ENCODE data around the gene EPHA6. TPM values are rescaled to one million over a fixed set of nuclear protein-coding genes. Genes with fewer than 3 reads are reported as not detected.

Gene EPHA6
- total and polyA plus RNA-seq, 7 experiments from 2014 or later, result not detected

DNA sequence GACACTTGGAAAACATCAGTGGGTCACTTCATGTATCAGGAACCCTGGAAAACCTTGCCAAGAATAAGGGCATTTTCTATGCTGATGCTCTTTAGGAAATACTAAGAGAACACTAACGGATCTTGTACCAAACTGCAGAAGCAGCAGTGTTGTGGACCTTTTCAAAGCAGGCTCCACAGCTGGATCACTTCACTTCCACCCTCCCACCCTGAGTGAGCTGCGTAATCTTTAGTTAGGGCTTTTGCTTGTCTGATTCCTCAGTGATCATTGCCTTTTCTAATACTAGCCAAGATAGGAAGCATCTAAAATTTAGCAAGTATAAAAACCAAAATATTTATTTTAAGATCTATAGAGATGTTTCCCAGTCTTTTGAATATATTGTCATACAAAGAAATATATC, 229.0 kb downstream of the EPHA6 start:
- H3K4me1 ChIP-seq (ENCODE audit: control insufficient read depth in 2 of 2, insufficient read depth in 2 of 2, low read length in 2 of 2), result no peaks in the 10 kb centered on the region
- H3K36me3 ChIP-seq (ENCODE audit: control insufficient read depth in 2 of 3, insufficient read depth in 3 of 3, low read length in 3 of 3), result no peaks in the 10 kb centered on the region
- H3K27me3 ChIP-seq (ENCODE audit: control insufficient read depth in 2 of 2, insufficient read depth in 2 of 2, low read length in 2 of 2), result no peaks in the 10 kb centered on the region
- H3K36me3 Mint-ChIP-seq, result no peaks in the 10 kb centered on the region
- ATAC-seq (no peak), DNase-seq (no peak)
- no peak overlapping the region for H3K4me3 Mint-ChIP-seq
- POLR2A ChIA-PET, result no interaction called here
- CTCF ChIA-PET, result no interaction called here
- H3K4me3 ChIP-seq (ENCODE audit: low read length), result no peak overlapping the region
- H3K27me3 Mint-ChIP-seq, result no peaks in the 10 kb centered on the region
- no peak overlapping the region for H3K27ac Mint-ChIP-seq
- peaks cover 0 to 3% (median 0%) of the 10 kb centered on the region in 11 donors for H3K9me3 Mint-ChIP-seq
- no peaks in the 10 kb centered on the region for H3K9me3 ChIP-seq (ENCODE audit: control insufficient read depth in 2 of 3, low read length in 3 of 3)
- no peak overlapping the region for H3K27ac ChIP-seq (ENCODE audit: low read depth, low read length)
- no peaks in the 10 kb centered on the region for H3K4me1 Mint-ChIP-seq
- intact Hi-C loops (cut with micrococcal nuclease), result no loop called here

DNA sequence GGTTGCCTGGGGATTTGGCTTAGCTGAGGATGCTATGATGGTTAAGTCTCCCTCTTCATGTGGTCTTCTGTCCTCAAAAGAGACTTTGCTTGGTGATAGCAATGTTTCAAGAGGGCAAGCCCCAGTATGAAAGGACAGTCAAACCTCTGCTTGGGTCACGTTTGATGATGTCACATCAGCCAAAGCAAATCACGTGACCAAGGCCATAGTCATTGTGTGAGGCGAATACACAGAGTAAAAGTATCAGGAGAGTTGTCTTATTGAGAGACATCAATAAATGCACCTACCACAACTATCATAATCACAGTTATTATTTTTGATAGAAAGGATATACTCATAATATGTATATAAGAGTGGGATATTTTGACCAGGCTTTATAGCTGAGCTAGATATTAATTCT, 243.0 kb downstream of the EPHA6 start:
- POLR2A ChIA-PET, result no interaction called here
- Mint-ChIP-seq H3K9me3 (peaks cover 0 to 21% (median 13%) of the 10 kb centered on the region in 11 donors), H3K4me3 (no peak overlapping the region), H3K27ac (no peak overlapping the region), H3K4me1 (no peaks in the 10 kb centered on the region), H3K27me3 (no peaks in the 10 kb centered on the region), H3K36me3 (no peaks in the 10 kb centered on the region)
- Histone ChIP-seq H3K27ac (ENCODE audit: low read depth, low read length) (no peak overlapping the region), H3K4me3 (ENCODE audit: low read length) (no peak overlapping the region), H3K27me3 (ENCODE audit: control insufficient read depth in 2 of 2, insufficient read depth in 2 of 2, low read length in 2 of 2) (no peaks in the 10 kb centered on the region), H3K36me3 (ENCODE audit: control insufficient read depth in 2 of 3, insufficient read depth in 3 of 3, low read length in 3 of 3) (no peaks in the 10 kb centered on the region), H3K4me1 (ENCODE audit: control insufficient read depth in 2 of 2, insufficient read depth in 2 of 2, low read length in 2 of 2) (no peaks in the 10 kb centered on the region), H3K9me3 (ENCODE audit: control insufficient read depth in 2 of 3, low read length in 3 of 3) (peaks cover 0 to 6% (median 0%) of the 10 kb centered on the region in 3 experiments)
- intact Hi-C loops (cut with micrococcal nuclease), result no loop called here
- CTCF ChIA-PET, result no interaction called here
- no peak for ATAC-seq
- DNase-seq, result no peak

DNA sequence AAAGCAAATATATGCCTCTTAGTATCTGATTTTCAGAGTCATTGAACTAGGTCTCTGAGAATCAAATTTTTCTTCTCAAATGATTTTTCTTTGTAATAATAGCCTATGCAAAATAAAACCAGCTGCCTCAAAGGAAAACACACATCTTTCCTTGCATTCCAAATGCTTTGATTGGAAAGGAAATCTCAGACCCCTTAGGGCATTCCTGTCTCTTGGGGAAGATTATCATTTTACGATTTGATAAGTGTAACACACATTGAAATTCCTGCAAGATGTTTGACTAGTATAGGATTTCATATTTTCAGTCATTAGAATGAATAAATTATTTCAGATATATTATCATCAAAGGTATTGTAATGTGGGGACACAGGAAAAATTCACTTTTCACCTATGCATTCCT, 244.8 kb downstream of the EPHA6 start:
- H3K36me3 Mint-ChIP-seq, result no peaks in the 10 kb centered on the region

GRCh38 chr3:97066531-97066930, 252.1 kb downstream of the EPHA6 start:
- intact Hi-C loops (cut with micrococcal nuclease), result no loop called here
- no peak overlapping the region for H3K27ac Mint-ChIP-seq
- no peaks in the 10 kb centered on the region for H3K27me3 Mint-ChIP-seq
- no peak overlapping the region for H3K4me3 Mint-ChIP-seq
- H3K4me1 Mint-ChIP-seq, result no peaks in the 10 kb centered on the region
- H3K4me3 ChIP-seq (ENCODE audit: low read length), result no peak overlapping the region
- no peaks in the 10 kb centered on the region for H3K27me3 ChIP-seq (ENCODE audit: control insufficient read depth in 2 of 2, insufficient read depth in 2 of 2, low read length in 2 of 2)
- CTCF ChIA-PET, result no interaction called here
- H3K36me3 Mint-ChIP-seq, result no peaks in the 10 kb centered on the region
- H3K36me3 ChIP-seq (ENCODE audit: control insufficient read depth in 2 of 3, insufficient read depth in 3 of 3, low read length in 3 of 3), result no peaks in the 10 kb centered on the region
- POLR2A ChIA-PET, result no interaction called here
- no peak for ATAC-seq
- H3K4me1 ChIP-seq (ENCODE audit: control insufficient read depth in 2 of 2, insufficient read depth in 2 of 2, low read length in 2 of 2), result no peaks in the 10 kb centered on the region
- no peak for DNase-seq
- no peak overlapping the region for H3K27ac ChIP-seq (ENCODE audit: low read depth, low read length)
- peaks cover 0 to under 1% (median 0%) of the 10 kb centered on the region in 3 experiments for H3K9me3 ChIP-seq (ENCODE audit: control insufficient read depth in 2 of 3, low read length in 3 of 3)
- H3K9me3 Mint-ChIP-seq, result peaks cover 0 to 15% (median 7%) of the 10 kb centered on the region in 11 donors

More for the DNA sequence above, 244.8 kb downstream of the EPHA6 start:
- Histone ChIP-seq H3K9me3 (ENCODE audit: control insufficient read depth in 2 of 3, low read length in 3 of 3) (peaks cover 0 to 6% (median 0%) of the 10 kb centered on the region in 3 experiments), H3K36me3 (ENCODE audit: control insufficient read depth in 2 of 3, insufficient read depth in 3 of 3, low read length in 3 of 3) (no peaks in the 10 kb centered on the region), H3K4me1 (ENCODE audit: control insufficient read depth in 2 of 2, insufficient read depth in 2 of 2, low read length in 2 of 2) (no peaks in the 10 kb centered on the region), H3K27me3 (ENCODE audit: control insufficient read depth in 2 of 2, insufficient read depth in 2 of 2, low read length in 2 of 2) (no peaks in the 10 kb centered on the region), H3K4me3 (ENCODE audit: low read length) (no peak overlapping the region), H3K27ac (ENCODE audit: low read depth, low read length) (no peak overlapping the region)
- H3K9me3 Mint-ChIP-seq, result peaks cover 0 to 21% (median 15%) of the 10 kb centered on the region in 11 donors
- POLR2A ChIA-PET, result no interaction called here
- CTCF ChIA-PET, result no interaction called here
- intact Hi-C loops (cut with micrococcal nuclease), result no loop called here
- no peak overlapping the region for H3K27ac Mint-ChIP-seq
- no peaks in the 10 kb centered on the region for H3K27me3 Mint-ChIP-seq
- DNase-seq (no peak), ATAC-seq (no peak)
- no peaks in the 10 kb centered on the region for H3K4me1 Mint-ChIP-seq
- H3K4me3 Mint-ChIP-seq, result no peak overlapping the region

- Mint-ChIP-seq H3K27ac (no peak overlapping the region), H3K36me3 (no peaks in the 10 kb centered on the region), H3K9me3 (peaks cover 0 to 16% (median 5%) of the 10 kb centered on the region in 11 donors), H3K4me3 (no peak overlapping the region), H3K27me3 (no peaks in the 10 kb centered on the region), H3K4me1 (no peaks in the 10 kb centered on the region)
- POLR2A ChIA-PET, result no interaction called here
- no peaks in the 10 kb centered on the region for H3K4me1 ChIP-seq (ENCODE audit: control insufficient read depth in 2 of 2, insufficient read depth in 2 of 2, low read length in 2 of 2)
- no peak for DNase-seq
- no peaks in the 10 kb centered on the region for H3K9me3 ChIP-seq (ENCODE audit: control insufficient read depth in 2 of 3, low read length in 3 of 3)
- no peaks in the 10 kb centered on the region for H3K36me3 ChIP-seq (ENCODE audit: control insufficient read depth in 2 of 3, insufficient read depth in 3 of 3, low read length in 3 of 3)
- CTCF ChIA-PET, result no interaction called here
- no peak overlapping the region for H3K4me3 ChIP-seq (ENCODE audit: low read length)
- H3K27me3 ChIP-seq (ENCODE audit: control insufficient read depth in 2 of 2, insufficient read depth in 2 of 2, low read length in 2 of 2), result no peaks in the 10 kb centered on the region
- H3K27ac ChIP-seq (ENCODE audit: low read depth, low read length), result no peak overlapping the region
- ATAC-seq, result no peak
- intact Hi-C loops (cut with micrococcal nuclease), result no loop called here
These were observed 255.9 kb downstream of the EPHA6 start for GRCh38 chr3:97070302-97070701.

- Histone ChIP-seq H3K36me3 (ENCODE audit: control insufficient read depth in 2 of 3, insufficient read depth in 3 of 3, low read length in 3 of 3) (no peaks in the 10 kb centered on the region), H3K27me3 (ENCODE audit: control insufficient read depth in 2 of 2, insufficient read depth in 2 of 2, low read length in 2 of 2) (no peaks in the 10 kb centered on the region), H3K27ac (ENCODE audit: low read depth, low read length) (no peak overlapping the region), H3K4me3 (ENCODE audit: low read length) (no peak overlapping the region), H3K4me1 (ENCODE audit: control insufficient read depth in 2 of 2, insufficient read depth in 2 of 2, low read length in 2 of 2) (no peaks in the 10 kb centered on the region), H3K9me3 (ENCODE audit: control insufficient read depth in 2 of 3, low read length in 3 of 3) (no peaks in the 10 kb centered on the region)
- POLR2A ChIA-PET, result no interaction called here
- DNase-seq, result no peak
- peaks cover 0 to 21% (median 7%) of the 10 kb centered on the region in 11 donors for H3K9me3 Mint-ChIP-seq
- no peaks in the 10 kb centered on the region for H3K4me1 Mint-ChIP-seq
- H3K27ac Mint-ChIP-seq, result no peak overlapping the region
- no peaks in the 10 kb centered on the region for H3K36me3 Mint-ChIP-seq
- ATAC-seq, result no peak
- intact Hi-C loops (cut with micrococcal nuclease), result no loop called here
- CTCF ChIA-PET, result no interaction called here
- H3K27me3 Mint-ChIP-seq, result no peaks in the 10 kb centered on the region
- H3K4me3 Mint-ChIP-seq, result no peak overlapping the region
These were observed 260.2 kb downstream of the EPHA6 start for GRCh38 chr3:97074546-97074945.

GRCh38 chr3:97076673-97077072, 262.3 kb downstream of the EPHA6 start:
- intact Hi-C loops (cut with micrococcal nuclease), result no loop called here
- peaks cover 0 to 20% (median 7%) of the 10 kb centered on the region in 11 donors for H3K9me3 Mint-ChIP-seq

More at GRCh38 chr3:97076673-97077072, 262.3 kb downstream of the EPHA6 start:
- Mint-ChIP-seq H3K27ac (no peak overlapping the region), H3K36me3 (no peaks in the 10 kb centered on the region), H3K4me3 (no peak overlapping the region), H3K27me3 (no peaks in the 10 kb centered on the region), H3K4me1 (no peaks in the 10 kb centered on the region)
- no peaks in the 10 kb centered on the region for H3K36me3 ChIP-seq (ENCODE audit: control insufficient read depth in 2 of 3, insufficient read depth in 3 of 3, low read length in 3 of 3)
- CTCF ChIA-PET, result no interaction called here
- H3K27me3 ChIP-seq (ENCODE audit: control insufficient read depth in 2 of 2, insufficient read depth in 2 of 2, low read length in 2 of 2), result no peaks in the 10 kb centered on the region
- DNase-seq, result no peak
- ATAC-seq, result no peak
- no peak overlapping the region for H3K4me3 ChIP-seq (ENCODE audit: low read length)
- H3K4me1 ChIP-seq (ENCODE audit: control insufficient read depth in 2 of 2, insufficient read depth in 2 of 2, low read length in 2 of 2), result no peaks in the 10 kb centered on the region
- no peak overlapping the region for H3K27ac ChIP-seq (ENCODE audit: low read depth, low read length)
- H3K9me3 ChIP-seq (ENCODE audit: control insufficient read depth in 2 of 3, low read length in 3 of 3), result no peaks in the 10 kb centered on the region
- POLR2A ChIA-PET, result no interaction called here

Measured in naive thymus-derived CD4-positive, alpha-beta T cell (primary cell).